ENCODE measurements around the gene MYRIP.

- TF ChIP-seq CTCF (conservative IDR thresholded peaks at IDR 0.05) = no peak
- no peak for TF ChIP-seq ZFX (IDR thresholded peaks at IDR 0.05)
Observed at GRCh38 chr3:40054568-40055222, 245.3 kb downstream of the MYRIP start.

Measured in C4-2B (cell line).